Breast epithelium (tissue), 3 donors: ENCODE results near the gene BICD2.

ENCODE experiments used
- CTCF ChIP-seq, 3 donors: fragments of 450-650 bp; IDR thresholded peaks; one replicate each; pipeline ENCODE4 v1.5.1; 2016 to 2017; ENCODE audit warnings: antibody characterized with exemption in 3 of 3, mild to moderate bottlenecking in 3 of 3, moderate library complexity in 3 of 3
- POLR2A ChIP-seq: fragments of 450-650 bp; IDR thresholded peaks from one replicate; pipeline ENCODE4 v1.6.1; 2016; ENCODE audit warnings: antibody characterized with exemption, mild to moderate bottlenecking, moderate library complexity
- POLR2AphosphoS5 ChIP-seq, 3 donors: sonication (generic); formaldehyde crosslinking; IDR thresholded peaks; one replicate each; pipeline ENCODE4 v1.6.1; 2017; ENCODE audit warnings: antibody characterized with exemption in 3 of 3

DNA sequence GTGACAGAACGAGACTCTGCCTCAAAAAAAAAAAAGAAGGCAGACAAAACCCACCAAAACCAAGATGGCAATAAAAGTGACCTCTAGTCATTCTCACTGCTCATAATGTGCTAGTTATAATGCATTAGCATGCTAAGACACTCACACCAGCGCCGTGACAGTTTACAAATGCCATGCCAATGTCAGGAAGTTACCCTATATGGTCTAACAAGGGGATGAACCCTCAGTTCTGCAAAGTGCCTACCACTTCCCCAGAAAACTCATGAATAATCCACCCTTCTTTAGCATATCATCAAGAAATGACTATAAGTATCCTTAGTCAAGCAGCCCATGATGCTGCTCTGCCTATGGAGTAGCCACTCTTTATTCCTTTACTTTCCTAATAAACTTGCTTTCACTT, 4.7 kb upstream of the BICD2 start:
- TF ChIP-seq POLR2A (no peak), CTCF (IDR thresholded peaks at IDR 0.05) (no peak), POLR2AphosphoS5 (IDR thresholded peaks at IDR 0.05) (no peak)
